ENCODE measurements around the gene SALL3. TPM values are rescaled to one million over a fixed set of nuclear protein-coding genes. Genes with fewer than 3 reads are reported as not detected.

The SALL3 gene
- total and polyA plus RNA-seq, 2 of the 8 experiments (the other 6 are each of a cell fraction or from before 2014, with no cell fraction given) = 10.5 to 46.4 TPM

GRCh38 chr18:79019881-79020280, 40.3 kb downstream of the SALL3 start:
- Histone ChIP-seq H4K8ac (ENCODE audit: extremely low read depth, insufficient read depth, low read length) (no peak overlapping the region), H3K14ac (ENCODE audit: insufficient read length) (no peak overlapping the region), H4K91ac (replicated peaks; ENCODE audit: insufficient read length, low read length) (no peak overlapping the region), H3K4me3 (ENCODE audit: extremely low read depth in 1 of 4, insufficient read depth in 2 of 4, low read depth in 3 of 4, low read length in 4 of 4) (no peak overlapping the region), H3K27ac (ENCODE audit: low read depth, low read length) (no peak overlapping the region), H2AK5ac (ENCODE audit: low read depth, low read length) (no peak overlapping the region), H3K4me1 (replicated peaks in 1 of 4; ENCODE audit: control insufficient read depth in 3 of 4, insufficient read depth in 4 of 4, low read length in 3 of 4) (no peaks in the 10 kb centered on the region), H2BK20ac (ENCODE audit: low read length) (no peak overlapping the region), H4K20me1 (replicated peaks in 1 of 2; ENCODE audit: control insufficient read depth in 1 of 2, insufficient read depth in 2 of 2, low read length in 2 of 2) (no peaks in the 10 kb centered on the region), H3K23me2 (ENCODE audit: low read depth, low read length) (no peaks in the 10 kb centered on the region), H2AFZ (ENCODE audit: low read length) (no peak overlapping the region), H2BK5ac (ENCODE audit: low read depth, low read length) (no peak overlapping the region), H2BK15ac (ENCODE audit: low read length) (no peak overlapping the region), H3K79me2 (ENCODE audit: control insufficient read depth in 1 of 2, insufficient read depth in 2 of 2, low read length in 2 of 2) (no peaks in the 10 kb centered on the region), H3K9ac (replicated peaks in 1 of 4; ENCODE audit: extremely low read depth in 1 of 4, low read depth in 3 of 4, low read length in 3 of 4) (no peak overlapping the region), H3K23ac (ENCODE audit: insufficient read length) (no peak overlapping the region), H3K79me1 (ENCODE audit: low read depth, low read length) (no peaks in the 10 kb centered on the region), H3K27me3 (replicated peaks in 1 of 4; ENCODE audit: control insufficient read depth in 3 of 4, extremely low read depth in 1 of 4, insufficient read depth in 3 of 4, low read length in 3 of 4) (no peaks in the 10 kb centered on the region), H3K4ac (replicated peaks; ENCODE audit: insufficient read length, low read depth, low read length) (no peak overlapping the region), H3K4me2 (ENCODE audit: insufficient read depth in 1 of 2, low read depth in 2 of 2, low read length in 2 of 2) (no peak overlapping the region), H3K9me3 (ENCODE audit: insufficient read depth in 2 of 2, low read depth in 1 of 2, low read length in 1 of 2) (peaks cover 11 to 14% of the 10 kb centered on the region in 2 experiments), H3K36me3 (ENCODE audit: control insufficient read depth in 2 of 4, insufficient read depth in 4 of 4, low read length in 3 of 4) (no peaks in the 10 kb centered on the region), H2BK120ac (replicated peaks; ENCODE audit: low read depth, low read length) (no peak overlapping the region), H4K5ac (ENCODE audit: insufficient read length, low read depth, low read length) (no peak overlapping the region), H2BK12ac (ENCODE audit: low read depth, low read length) (no peak overlapping the region), H3K18ac (ENCODE audit: extremely low read depth, low read length) (no peak overlapping the region), H3K56ac (replicated peaks; ENCODE audit: insufficient read length, low read depth, low read length) (no peak overlapping the region)
- ChIA-PET CTCF (ENCODE audit: partially characterized antibody) (interaction anchor here (1.4 kb wide), 1 partner anchor 34 kb away, joined by 3 read pairs; no protein-coding TSS in a partner anchor), POLR2A (ENCODE audit: partially characterized antibody) (interaction anchor here (1.0 kb wide), 1 partner anchor 29 kb away, joined by 3 read pairs; no protein-coding TSS in a partner anchor)
- FAIRE-seq = no peak
- no peak for DNase-seq (ENCODE audit: low read depth in 1 of 2, low spot score in 2 of 2)
- WGBS, 2 experiments (ENCODE audit: extremely low coverage in 1 of 2, insufficient coverage in 1 of 2, insufficient read length in 1 of 2, insufficient replicate concordance in 2 of 2, low coverage in 1 of 2, low lambda C conversion rate in 2 of 2, missing lambda C conversion rate in 1 of 2) = 93% methylated on average over 7 of the region's 7 CpGs; no CpG with 5 or more reads in 1 of the 2 experiments
- TF ChIP-seq MAX (IDR thresholded peaks at IDR 0.05) (no peak), RFX5 (IDR thresholded peaks at IDR 0.05; ENCODE audit: borderline replicate concordance, low read depth, low read length) (no peak), SRF (IDR thresholded peaks at IDR 0.05; ENCODE audit: low read depth, low read length) (no peak), BACH1 (IDR thresholded peaks at IDR 0.05; ENCODE audit: low read length) (no peak), FOSL1 (IDR thresholded peaks at IDR 0.05; ENCODE audit: insufficient read depth, low read depth, low read length) (no peak), TBP (IDR thresholded peaks at IDR 0.05; ENCODE audit: low read depth, low read length) (no peak), TAF1 (IDR thresholded peaks at IDR 0.05; ENCODE audit: low read depth, low read length) (no peak), TCF12 (IDR thresholded peaks at IDR 0.05; ENCODE audit: low read depth, low read length) (no peak), TAF7 (optimal IDR thresholded peaks at IDR 0.05; ENCODE audit: borderline replicate concordance, low read depth, low read length) (no peak), CTCF (IDR thresholded peaks at IDR 0.05; ENCODE audit: control extremely low read depth in 1 of 3, insufficient read depth in 1 of 3, low read depth in 1 of 3, low read length in 3 of 3) (no peak), EZH2 (IDR thresholded peaks at IDR 0.05; ENCODE audit: low read depth, low read length, severe bottlenecking) (no peak), HDAC2 (IDR thresholded peaks at IDR 0.05; ENCODE audit: borderline replicate concordance in 1 of 2, low read depth in 2 of 2, low read length in 2 of 2) (no peak)

Data from H1 (cell line).